ENCODE results near the gene TMPRSS6. TPM values are rescaled to one million over a fixed set of nuclear protein-coding genes. Genes with fewer than 3 reads are reported as not detected.

The TMPRSS6 gene
- total and polyA plus RNA-seq, 2 of the 8 experiments (the other 6 are each of a cell fraction or from before 2014, with no cell fraction given), result 0.02 TPM; not detected in 1

- TF ChIP-seq FOSL1 (IDR thresholded peaks at IDR 0.05; ENCODE audit: insufficient read depth, low read depth, low read length) (no peak), KDM1A (IDR thresholded peaks at IDR 0.05; ENCODE audit: borderline replicate concordance, low read length) (no peak), CHD7 (IDR thresholded peaks at IDR 0.05; ENCODE audit: insufficient replicate concordance, low read length) (no peak), BACH1 (IDR thresholded peaks at IDR 0.05; ENCODE audit: low read length) (no peak), SP4 (IDR thresholded peaks at IDR 0.05; ENCODE audit: low read length) (no peak)
Measured at GRCh38 chr22:37123649-37124048, 14.1 kb upstream of the TMPRSS6 start (continued).
